Spleen (tissue), 11 donors: Measurements from ENCODE around the gene TNFAIP6. TPM values are rescaled to one million over a fixed set of nuclear protein-coding genes. Genes with fewer than 3 reads are reported as not detected.

ENCODE experiments used
- DNase-seq: peaks from one replicate; pipeline ENCODE4 v3.0.0-alpha.2; 2020
- H3K27ac ChIP-seq, 8 donors: fragments of 200-600 bp; sonication (generic) in 7 of 8; 1 replicate in 4 of 8; 2 replicates in 4 of 8; pipeline versions ENCODE4 v1.5.0 to v1.8.0; 2016 to 2021; ENCODE audit warnings: inconsistent platforms in 4 of 8, mild to moderate bottlenecking in 4 of 8, moderate library complexity in 1 of 8
- H3K27me3 ChIP-seq, 7 donors: fragments of 200-600 bp; sonication (generic) in 6 of 7; replicated peaks in 1 of 7; 1 replicate in 4 of 7; 2 replicates in 3 of 7; pipeline versions ENCODE4 v1.5.0 to v1.8.0; 2016 to 2021; ENCODE audit warnings: inconsistent platforms in 3 of 7, mild to moderate bottlenecking in 1 of 7
- H3K36me3 ChIP-seq, 6 donors: fragments of 200-600 bp; sonication (generic) in 5 of 6; 1 replicate in 4 of 6; 2 replicates in 2 of 6; pipeline versions ENCODE4 v1.5.0 to v1.8.0; 2016 to 2021; ENCODE audit warnings: inconsistent platforms in 2 of 6
- H3K4me1 ChIP-seq, 6 donors: fragments of 200-600 bp; sonication (generic) in 5 of 6; 1 replicate in 3 of 6; 2 replicates in 3 of 6; pipeline versions ENCODE4 v1.5.0 to v1.8.0; 2016 to 2021; ENCODE audit warnings: inconsistent platforms in 3 of 6
- H3K4me3 ChIP-seq, 8 donors: fragments of 200-600 bp; sonication (generic) in 7 of 8; 1 replicate in 4 of 8; 2 replicates in 4 of 8; pipeline versions ENCODE4 v1.5.0 to v1.8.0; 2016 to 2021; ENCODE audit warnings: inconsistent platforms in 4 of 8, mild to moderate bottlenecking in 4 of 8, moderate library complexity in 2 of 8
- H3K9me3 ChIP-seq, 8 donors: fragments of 200-600 bp; sonication (generic) in 7 of 8; 1 replicate in 4 of 8; 2 replicates in 4 of 8; pipeline versions ENCODE4 v1.5.0 to v1.8.0; 2016 to 2021; ENCODE audit warnings: inconsistent platforms in 4 of 8
- POLR2A ChIP-seq, 3 donors: fragments of 450-650 bp; IDR thresholded peaks; one replicate each; pipeline ENCODE4 v1.5.1; 2017; ENCODE audit warnings: antibody characterized with exemption in 3 of 3, mild to moderate bottlenecking in 1 of 3
- POLR2AphosphoS5 ChIP-seq, 3 donors: sonication (generic); formaldehyde crosslinking; IDR thresholded peaks; one replicate each; pipeline ENCODE4 v1.5.1; 2017; ENCODE audit warnings: antibody characterized with exemption in 3 of 3
- WGBS, 5 donors: extraction: QIAGEN DNeasy Blood & Tissue Kit in 3 of 5; methylation state at CpG; one replicate each; pipeline versions ENCODE4 v1.1.5 to v1.1.7; 2013 to 2018; 5-methylcytosine and 5-hydroxymethylcytosine counted together
- intact Hi-C: fragments of 100-400 bp; cut with DNase I; formaldehyde crosslinking; loops from one replicate; pipeline ENCODE4 v1.15.0; 2023; ENCODE audit warnings: low total_unique reads
- polyA plus RNA-seq, 3 donors: library from polyadenylated mRNA; stranded (reverse); fragments of 200-250 nt; gene quantifications; one replicate each; pipeline ENCODE4 v1.2.1, GENCODE V29; 2013
- total RNA-seq, 7 donors: library from RNA; depleted of rRNA in 3 of 7; stranded (reverse); fragments of >200 nt in 3 of 7; fragmentation: NEBNext Ultra II Directional in 4 of 7; extraction: Animal tissue kit (Norgen Biotek cat#: 25700) in 4 of 7; gene quantifications; one replicate each; pipeline versions ENCODE4 v1.1.0 to v1.2.1, GENCODE V29; 2016 to 2021
- TF ChIP-seq, protein P1 (sequence below), 11 experiments: fragments of 200-600 bp in 7 of 11; fragments of 450-650 bp in 4 of 11; sonication (generic) in 4 of 11; IDR thresholded peaks in 8 of 11; conservative IDR thresholded peaks in 3 of 11; 1 replicate in 7 of 11; 2 replicates in 4 of 11; pipeline versions ENCODE4 v1.4.0 to v1.8.0; 2016 to 2021; ENCODE audit warnings: antibody characterized with exemption in 11 of 11, inconsistent platforms in 4 of 11, mild to moderate bottlenecking in 1 of 11
- donor health status: healthy with polysubstance abuse.
- donor health status: DM: no; HTN: no; CAD: no; lungs with moderate emphysema.
- donor health status: DM: no; HTN: no; CAD: no.
- donor health status: Bipolar disorder and iron deficiency.
- donor health status: healthy.
- donor health status: DM: no; HTN: no; CAD: no.
- donor health status: DM: yes; HTN: yes; CAD: no.

Gene TNFAIP6
- total and polyA plus RNA-seq, 10 donors = 0.46 to 19.7 (median 4.1) TPM

DNA sequence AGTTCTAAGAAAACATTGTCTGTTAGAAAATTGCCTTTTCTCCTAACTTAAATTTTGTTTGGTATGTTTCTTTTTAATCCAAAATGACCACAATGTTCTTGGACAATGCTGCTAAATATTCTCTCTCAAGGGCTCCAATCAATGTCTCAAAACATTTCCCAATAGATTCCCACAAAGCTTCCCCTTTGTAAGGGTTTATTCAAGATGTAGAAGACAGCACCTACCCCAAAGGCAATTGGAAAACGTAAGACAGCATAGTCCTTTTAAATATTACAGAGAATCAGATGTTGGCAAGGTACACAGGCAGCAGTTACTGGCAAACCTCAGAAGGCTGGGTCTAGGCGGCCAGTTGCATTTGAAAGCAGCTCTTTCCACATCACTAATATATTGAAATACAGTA, 34.0 kb downstream of the TNFAIP6 start:
- Histone ChIP-seq H3K27me3 (no peaks in the 10 kb centered on the region), H3K36me3 (no peaks in the 10 kb centered on the region), H3K4me1 (no peaks in the 10 kb centered on the region), H3K27ac (no peak overlapping the region), H3K9me3 (peaks cover 0 to 8% (median 0%) of the 10 kb centered on the region in 8 donors), H3K4me3 (no peak overlapping the region)
- TF ChIP-seq, protein P1, sequence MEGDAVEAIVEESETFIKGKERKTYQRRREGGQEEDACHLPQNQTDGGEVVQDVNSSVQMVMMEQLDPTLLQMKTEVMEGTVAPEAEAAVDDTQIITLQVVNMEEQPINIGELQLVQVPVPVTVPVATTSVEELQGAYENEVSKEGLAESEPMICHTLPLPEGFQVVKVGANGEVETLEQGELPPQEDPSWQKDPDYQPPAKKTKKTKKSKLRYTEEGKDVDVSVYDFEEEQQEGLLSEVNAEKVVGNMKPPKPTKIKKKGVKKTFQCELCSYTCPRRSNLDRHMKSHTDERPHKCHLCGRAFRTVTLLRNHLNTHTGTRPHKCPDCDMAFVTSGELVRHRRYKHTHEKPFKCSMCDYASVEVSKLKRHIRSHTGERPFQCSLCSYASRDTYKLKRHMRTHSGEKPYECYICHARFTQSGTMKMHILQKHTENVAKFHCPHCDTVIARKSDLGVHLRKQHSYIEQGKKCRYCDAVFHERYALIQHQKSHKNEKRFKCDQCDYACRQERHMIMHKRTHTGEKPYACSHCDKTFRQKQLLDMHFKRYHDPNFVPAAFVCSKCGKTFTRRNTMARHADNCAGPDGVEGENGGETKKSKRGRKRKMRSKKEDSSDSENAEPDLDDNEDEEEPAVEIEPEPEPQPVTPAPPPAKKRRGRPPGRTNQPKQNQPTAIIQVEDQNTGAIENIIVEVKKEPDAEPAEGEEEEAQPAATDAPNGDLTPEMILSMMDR (IDR thresholded peaks at IDR 0.05 in 8 of 11, conservative IDR thresholded peaks at IDR 0.05 in 3 of 11) = no peak
- TF ChIP-seq POLR2A (IDR thresholded peaks at IDR 0.05) = no peak
- TF ChIP-seq POLR2AphosphoS5 (IDR thresholded peaks at IDR 0.05) = no peak
- 71 to 86% (median 83%) methylated on average over 2 of the region's 2 CpGs for WGBS, 5 donors
- no peak for DNase-seq
- intact Hi-C loops = no loop called here

DNA sequence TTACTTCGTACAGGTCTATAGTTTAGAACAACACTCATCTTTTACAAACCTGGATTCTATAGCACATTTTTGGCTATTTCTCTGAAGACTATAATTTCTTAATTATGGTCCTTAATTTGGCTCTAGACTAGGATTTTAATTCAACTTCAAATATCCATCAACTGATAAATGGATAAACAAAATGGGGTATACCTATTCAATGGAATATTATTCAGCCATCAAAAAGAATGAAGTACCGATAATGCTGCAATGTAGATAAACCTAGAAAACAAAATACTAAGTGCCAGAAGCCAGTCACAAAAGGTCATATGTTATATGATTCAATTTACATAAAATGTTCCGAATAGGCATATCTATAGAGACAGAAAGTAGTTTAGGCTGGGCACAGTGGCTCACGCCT, 37.1 kb downstream of the TNFAIP6 start:
- no peak overlapping the region for H3K27ac ChIP-seq
- H3K36me3 ChIP-seq = no peaks in the 10 kb centered on the region
- peaks cover 0 to 8% (median 0%) of the 10 kb centered on the region in 8 donors for H3K9me3 ChIP-seq
- no peaks in the 10 kb centered on the region for H3K27me3 ChIP-seq
- 70 to 96% (median 88%) methylated on average over 4 of the region's 4 CpGs for WGBS, 5 donors
- no peak for DNase-seq
- TF ChIP-seq POLR2AphosphoS5 (IDR thresholded peaks at IDR 0.05) (no peak), POLR2A (IDR thresholded peaks at IDR 0.05) (no peak)
- TF ChIP-seq, protein P1 (IDR thresholded peaks at IDR 0.05 in 8 of 11, conservative IDR thresholded peaks at IDR 0.05 in 3 of 11) = no peak
- H3K4me1 ChIP-seq = no peaks in the 10 kb centered on the region
- intact Hi-C loops = no loop called here
- no peak overlapping the region for H3K4me3 ChIP-seq

DNA sequence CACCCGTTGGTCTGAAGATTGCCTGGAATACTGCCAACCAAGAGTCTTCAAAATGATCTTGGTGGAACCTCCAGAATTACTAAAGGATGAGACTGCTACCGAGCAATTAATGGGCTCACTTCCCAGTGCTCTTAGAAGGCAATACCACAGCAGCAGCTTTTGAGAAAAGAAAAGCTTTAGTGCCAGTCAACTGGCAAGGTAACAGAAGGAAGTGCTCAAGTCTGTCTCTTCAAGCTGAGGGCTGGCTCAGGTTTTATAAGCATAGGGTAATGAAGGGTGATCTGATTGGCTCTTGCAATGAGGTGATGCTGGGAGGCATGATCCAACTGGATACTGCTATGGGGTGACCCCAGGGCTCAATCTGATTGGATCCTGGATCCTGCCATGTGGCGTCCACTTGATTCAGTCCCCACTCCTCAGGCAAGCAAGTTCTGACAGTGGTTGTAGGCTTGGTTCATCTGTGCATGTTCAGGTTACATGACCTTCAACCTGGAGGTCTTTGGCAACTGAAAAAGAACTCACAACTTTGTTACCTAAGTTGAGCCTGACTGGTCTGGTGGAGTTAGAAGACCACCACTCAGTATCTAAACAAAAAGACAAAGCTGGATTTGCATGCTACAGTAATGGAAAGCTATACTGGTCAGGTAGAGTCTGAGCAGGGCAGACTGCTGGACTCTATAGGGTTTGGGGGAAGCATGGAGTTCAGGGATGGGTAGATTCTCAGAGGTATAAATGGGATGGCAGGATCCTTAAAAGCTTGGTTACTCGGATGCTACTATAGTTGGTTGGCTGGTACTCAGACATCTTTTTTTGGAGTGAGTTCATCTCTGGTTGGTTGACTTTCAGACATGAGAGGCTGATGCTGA, 38.4 kb downstream of the TNFAIP6 start:
- WGBS, 5 donors = 89 to 97% (median 92%) methylated on average over 4 of the region's 4 CpGs
- TF ChIP-seq POLR2AphosphoS5 (IDR thresholded peaks at IDR 0.05) = no peak
- no peak for TF ChIP-seq POLR2A (IDR thresholded peaks at IDR 0.05)
- TF ChIP-seq, protein P1 (IDR thresholded peaks at IDR 0.05 in 8 of 11, conservative IDR thresholded peaks at IDR 0.05 in 3 of 11) = no peak

DNA sequence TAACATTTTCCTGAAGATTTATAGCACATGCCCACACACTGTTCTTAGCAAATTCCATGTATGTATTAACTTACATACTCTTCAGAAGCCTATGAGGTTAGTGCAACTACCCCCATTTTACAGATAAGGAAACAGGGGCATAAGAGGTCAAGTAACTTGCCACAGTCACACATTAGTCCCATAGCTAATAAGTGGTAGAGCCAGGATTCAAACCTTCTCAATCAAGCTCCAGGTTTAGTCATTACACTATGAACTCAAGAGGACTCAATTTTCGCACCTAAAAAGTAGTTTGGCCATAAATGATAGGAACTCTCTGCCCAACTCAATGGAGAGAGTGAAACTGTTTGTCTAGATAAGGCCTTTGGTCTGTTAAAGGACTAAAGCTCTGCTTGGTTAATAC, 42.6 kb downstream of the TNFAIP6 start:
- Histone ChIP-seq H3K4me3 (no peak overlapping the region), H3K36me3 (no peaks in the 10 kb centered on the region), H3K27ac (no peak overlapping the region), H3K9me3 (no peaks in the 10 kb centered on the region), H3K27me3 (no peaks in the 10 kb centered on the region), H3K4me1 (no peaks in the 10 kb centered on the region)
- no peak for TF ChIP-seq POLR2A (IDR thresholded peaks at IDR 0.05)
- intact Hi-C loops = no loop called here
- no peak for DNase-seq
- 86 to 100% (median 97%) methylated on average over 1 of the region's 1 CpG for WGBS, 5 donors

More for the DNA sequence above, 38.4 kb downstream of the TNFAIP6 start:
- DNase-seq = no peak
- Histone ChIP-seq H3K4me3 (no peak overlapping the region), H3K27ac (no peak overlapping the region), H3K36me3 (no peaks in the 10 kb centered on the region), H3K27me3 (no peaks in the 10 kb centered on the region), H3K9me3 (peaks cover 0 to 5% (median 0%) of the 10 kb centered on the region in 8 donors), H3K4me1 (no peaks in the 10 kb centered on the region)
- intact Hi-C loops = no loop called here
